Left lobe of liver (tissue), 1 donor: ENCODE measurements around the gene ZC2HC1B. TPM values are rescaled to one million over a fixed set of nuclear protein-coding genes. Genes with fewer than 3 reads are reported as not detected.

ENCODE experiments used
- total RNA-seq: library from RNA; stranded (reverse); gene quantifications from one replicate; pipeline ENCODE4 v1.2.1, GENCODE V29; 2021
- donor health status: DM: no; HTN: yes; CAD: no.

ZC2HC1B gene
- total RNA-seq, 1 donor from 2014 or later = not detected

Other genes with a start within 250 kb of the ZC2HC1B start
- 20.0 TPM for gene PHACTR2, start 186.5 kb upstream of the ZC2HC1B start, total RNA-seq
- gene LTV1, start 21.1 kb upstream of the ZC2HC1B start, total RNA-seq = 6.7 TPM
- gene PLAGL1, start 143.8 kb downstream of the ZC2HC1B start, total RNA-seq = 1.2 TPM
- gene SF3B5, start 231.1 kb downstream of the ZC2HC1B start, total RNA-seq = 70.3 TPM